A549 (cell line): ENCODE measurements around the gene ABLIM3.

Experiments
- CEBPB ChIP-seq, 2 experiments: fragments of >200 bp in 1 of 2; sonication (Bioruptor Twin) in 1 of 2; formaldehyde crosslinking in 1 of 2; IDR thresholded peaks; 2 replicates each; pipeline ENCODE4 v1.6.1; 2012 to 2016
- CHD2 ChIP-seq: fragments of 150-350 bp; IDR thresholded peaks from 2 replicates; pipeline ENCODE4 v1.6.1; 2014; ENCODE audit warnings: low read length; ENCODE audit not compliant: partially characterized antibody
- CTCF ChIP-seq: fragments of >200 bp; sonication (Bioruptor Twin); formaldehyde crosslinking; IDR thresholded peaks from 3 replicates; pipeline ENCODE4 v1.5.1; 2016
- EP300 ChIP-seq, 2 experiments: fragments of >200 bp; sonication (Bioruptor Twin); formaldehyde crosslinking; IDR thresholded peaks; 2 replicates in 1 of 2; 3 replicates in 1 of 2; pipeline ENCODE4 v1.6.1; 2016 to 2017
- KDM1A ChIP-seq: fragments of 200-600 bp; sonication (generic); IDR thresholded peaks from 2 replicates; pipeline ENCODE4 v1.6.1; 2016; ENCODE audit warnings: low read depth, mild to moderate bottlenecking
- MAFK ChIP-seq: fragments of 450-650 bp; IDR thresholded peaks from 2 replicates; pipeline ENCODE4 v1.6.1; 2014; ENCODE audit not compliant: partially characterized antibody
- MAZ ChIP-seq: fragments of 150-350 bp; IDR thresholded peaks from 2 replicates; pipeline ENCODE4 v1.6.1; 2014; ENCODE audit warnings: antibody characterized with exemption, low read depth, low read length, borderline replicate concordance
- MYC ChIP-seq: IDR thresholded peaks from 2 replicates; pipeline ENCODE4 v1.6.1; 2012; ENCODE audit warnings: mild to moderate bottlenecking, inconsistent platforms, low read length, improper control_type of control experiment, borderline replicate concordance
- PHF8 ChIP-seq: fragments of 200-600 bp; sonication (generic); IDR thresholded peaks from 2 replicates; pipeline ENCODE4 v1.6.1; 2016; ENCODE audit warnings: low read depth, mild to moderate bottlenecking, antibody characterized with exemption, moderate library complexity, borderline replicate concordance
- POLR2A ChIP-seq: IDR thresholded peaks from 2 replicates; pipeline ENCODE4 v1.6.1; 2012; ENCODE audit warnings: mild to moderate bottlenecking, low read length
- RCOR1 ChIP-seq: fragments of 150-350 bp; IDR thresholded peaks from 2 replicates; pipeline ENCODE4 v1.6.1; 2014; ENCODE audit warnings: antibody characterized with exemption, low read length, low read depth
- RNF2 ChIP-seq: fragments of 200-600 bp; sonication (generic); IDR thresholded peaks from 2 replicates; pipeline ENCODE4 v1.6.1; 2016; ENCODE audit warnings: low read depth, mild to moderate bottlenecking, antibody characterized with exemption, moderate library complexity, borderline replicate concordance
- USF2 ChIP-seq: fragments of 450-650 bp; IDR thresholded peaks from 2 replicates; pipeline ENCODE4 v1.6.1; 2014; ENCODE audit warnings: antibody characterized with exemption
- TF ChIP-seq, protein P1 (sequence below): IDR thresholded peaks from 2 replicates; pipeline ENCODE4 v1.6.1; 2012

- TF ChIP-seq PHF8: no peak
- TF ChIP-seq EP300 (IDR thresholded peaks at IDR 0.05): no peak
- no peak for TF ChIP-seq RCOR1
- no peak for TF ChIP-seq RNF2
- no peak for TF ChIP-seq KDM1A
- no peak for TF ChIP-seq USF2
- no peak for TF ChIP-seq CTCF
- no peak for TF ChIP-seq CEBPB (IDR thresholded peaks at IDR 0.05)
- no peak for TF ChIP-seq POLR2A
- TF ChIP-seq CHD2: no peak
- TF ChIP-seq MAFK: no peak
- TF ChIP-seq, protein P1, sequence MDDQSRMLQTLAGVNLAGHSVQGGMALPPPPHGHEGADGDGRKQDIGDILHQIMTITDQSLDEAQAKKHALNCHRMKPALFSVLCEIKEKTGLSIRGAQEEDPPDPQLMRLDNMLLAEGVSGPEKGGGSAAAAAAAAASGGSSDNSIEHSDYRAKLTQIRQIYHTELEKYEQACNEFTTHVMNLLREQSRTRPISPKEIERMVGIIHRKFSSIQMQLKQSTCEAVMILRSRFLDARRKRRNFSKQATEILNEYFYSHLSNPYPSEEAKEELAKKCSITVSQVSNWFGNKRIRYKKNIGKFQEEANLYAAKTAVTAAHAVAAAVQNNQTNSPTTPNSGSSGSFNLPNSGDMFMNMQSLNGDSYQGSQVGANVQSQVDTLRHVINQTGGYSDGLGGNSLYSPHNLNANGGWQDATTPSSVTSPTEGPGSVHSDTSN: no peak
- no peak for TF ChIP-seq MAZ
- no peak for TF ChIP-seq MYC
Measured at GRCh38 chr5:149216496-149216895, 75.2 kb downstream of the ABLIM3 start.
